Activated CD8-positive, alpha-beta T cell treated with anti-CD3 and anti-CD28 coated beads for 36 hours (primary cell): ENCODE results near the gene HOXB7. TPM values are rescaled to one million over a fixed set of nuclear protein-coding genes. Genes with fewer than 3 reads are reported as not detected.

Experiments used
- ATAC-seq: fragments of 200-7000 bp; cut with Tn5 transposase; one replicate; pipeline ENCODE4 v1.10.0; 2021; ENCODE audit warnings: mild to moderate bottlenecking, moderate library complexity
- CTCF ChIA-PET: fragments of 350-600 bp; sonication (Branson Sonifier 250); formaldehyde crosslinking; loops from one replicate; lab custom pipeline; 2021; ENCODE audit warnings: antibody characterized with exemption; lab: Charles Lee
- POLR2A ChIA-PET: fragments of 350-600 bp; sonication (Branson Sonifier 250); formaldehyde crosslinking; loops from one replicate; lab custom pipeline; 2021; ENCODE audit warnings: antibody characterized with exemption; lab: Charles Lee
- DNase-seq: peaks from one replicate; pipeline ENCODE4 v3.0.0-alpha.2; 2020
- H3K27ac Mint-ChIP-seq: one replicate; pipeline ENCODE4 v1.8.0; 2021; ENCODE audit warnings: mild to moderate bottlenecking, mixed read lengths
- H3K27me3 Mint-ChIP-seq: one replicate; pipeline ENCODE4 v1.8.0; 2021; ENCODE audit warnings: mixed read lengths
- H3K36me3 Mint-ChIP-seq: one replicate; pipeline ENCODE4 v1.8.0; 2021; ENCODE audit warnings: low read depth, mixed read lengths
- H3K4me1 Mint-ChIP-seq: one replicate; pipeline ENCODE4 v1.8.0; 2021; ENCODE audit warnings: low read depth, mixed read lengths
- H3K4me3 Mint-ChIP-seq: one replicate; pipeline ENCODE4 v1.8.0; 2021; ENCODE audit warnings: mild to moderate bottlenecking, moderate library complexity, mixed read lengths
- H3K9me3 Mint-ChIP-seq: one replicate; pipeline ENCODE4 v1.8.0; 2021; ENCODE audit warnings: mixed read lengths
- CTCF ChIP-seq: fragments of 200-600 bp; IDR thresholded peaks from one replicate; pipeline ENCODE4 v1.8.0; 2022; ENCODE audit warnings: antibody characterized with exemption, mild to moderate bottlenecking
- intact Hi-C: fragments of 100-400 bp; cut with micrococcal nuclease; formaldehyde crosslinking; loops from one replicate; pipeline ENCODE4 v1.10.0; 2022
- total RNA-seq, 2 experiments: library from RNA; stranded (reverse); gene quantifications; one replicate each; pipeline ENCODE4 v1.2.3, GENCODE V29; 2021

Gene HOXB7
- total RNA-seq, 2 experiments from 2014 or later: 0.50 to 1.0 TPM

- H3K9me3 Mint-ChIP-seq: no peaks in the 10 kb centered on the region
- H3K36me3 Mint-ChIP-seq: no peaks in the 10 kb centered on the region
Observed at GRCh38 chr17:48588528-48588927, 22.3 kb downstream of the HOXB7 start.

GRCh38 chr17:48588074-48588415 is 22.8 kb downstream of the HOXB7 start:
- intact Hi-C loops: no loop called here
- POLR2A ChIA-PET: interaction anchor here (1.0 to 1.4 kb wide), 3 partner anchors 9 to 96 kb away, joined by 3 to 4 read pairs (median 4); partner anchors contain the start of gene HOXB4
- TF ChIP-seq CTCF: no peak
- Mint-ChIP-seq H3K27me3 (peaks cover 86% of the 10 kb centered on the region), H3K4me1 (peaks cover 24% of the 10 kb centered on the region), H3K36me3 (no peaks in the 10 kb centered on the region), H3K9me3 (no peaks in the 10 kb centered on the region), H3K4me3 (no peak overlapping the region), H3K27ac (no peak overlapping the region)
- DNase-seq (no peak), ATAC-seq (no peak)
- CTCF ChIA-PET: interaction anchor here (0.7 to 2.9 kb wide), 19 partner anchors 8 to 508 kb away, joined by 3 to 17 read pairs (median 4); no protein-coding TSS in a partner anchor

More at GRCh38 chr17:48588528-48588927, 22.3 kb downstream of the HOXB7 start:
- DNase-seq: no peak
- Mint-ChIP-seq H3K4me3 (no peak overlapping the region), H3K4me1 (peaks cover 27% of the 10 kb centered on the region), H3K27me3 (peaks cover 85% of the 10 kb centered on the region), H3K27ac (no peak overlapping the region)
- ChIA-PET CTCF (interaction anchor here (0.7 to 2.9 kb wide), 18 partner anchors 7 to 325 kb away, joined by 3 to 17 read pairs (median 3); no protein-coding TSS in a partner anchor), POLR2A (interaction anchor here (0.6 to 1.4 kb wide), 2 partner anchors 97 to 185 kb away, joined by 3 to 4 read pairs; no protein-coding TSS in a partner anchor)
- no peak for ATAC-seq
- TF ChIP-seq CTCF: no peak
- intact Hi-C loops: no loop called here

GRCh38 chr17:48587276-48588073 is 23.3 kb downstream of the HOXB7 start:
- DNase-seq: no peak
- CTCF ChIA-PET: interaction anchor here (0.7 to 2.9 kb wide), 19 partner anchors 8 to 507 kb away, joined by 3 to 17 read pairs (median 4); no protein-coding TSS in a partner anchor
- Mint-ChIP-seq H3K27me3 (peaks cover 86% of the 10 kb centered on the region), H3K4me3 (no peak overlapping the region), H3K27ac (no peak overlapping the region), H3K4me1 (peaks cover 24% of the 10 kb centered on the region), H3K36me3 (no peaks in the 10 kb centered on the region), H3K9me3 (no peaks in the 10 kb centered on the region)
- intact Hi-C loops: no loop called here
- POLR2A ChIA-PET: interaction anchor here (0.8 to 1.4 kb wide), 6 partner anchors 9 to 355 kb away, joined by 3 to 4 read pairs (median 3); partner anchors contain the start of gene HOXB4
- no peak for ATAC-seq
- no peak for TF ChIP-seq CTCF

GRCh38 chr17:48586355-48587258 is 24.2 kb downstream of the HOXB7 start:
- Mint-ChIP-seq H3K9me3 (no peaks in the 10 kb centered on the region), H3K4me1 (peaks cover 27% of the 10 kb centered on the region), H3K27ac (no peak overlapping the region), H3K36me3 (no peaks in the 10 kb centered on the region), H3K4me3 (peak overlapping the region; percentile 89), H3K27me3 (peaks cover 89% of the 10 kb centered on the region)
- intact Hi-C loops: no loop called here
- ChIA-PET CTCF (interaction anchor here (1.2 to 2.9 kb wide), 11 partner anchors 9 to 507 kb away, joined by 3 to 17 read pairs (median 6); no protein-coding TSS in a partner anchor), POLR2A (interaction anchor here (0.8 to 1.3 kb wide), 4 partner anchors 37 to 355 kb away, joined by 3 to 4 read pairs (median 3); no protein-coding TSS in a partner anchor)
- ATAC-seq: peak; percentile 32
- TF ChIP-seq CTCF: no peak
- DNase-seq: peak; percentile 73
